Measurements from ENCODE around the gene ESYT1. TPM values are rescaled to one million over a fixed set of nuclear protein-coding genes. Genes with fewer than 3 reads are reported as not detected.

ESYT1 gene
- total RNA-seq, 1 experiment from 2014 or later, result 111 TPM

DNA sequence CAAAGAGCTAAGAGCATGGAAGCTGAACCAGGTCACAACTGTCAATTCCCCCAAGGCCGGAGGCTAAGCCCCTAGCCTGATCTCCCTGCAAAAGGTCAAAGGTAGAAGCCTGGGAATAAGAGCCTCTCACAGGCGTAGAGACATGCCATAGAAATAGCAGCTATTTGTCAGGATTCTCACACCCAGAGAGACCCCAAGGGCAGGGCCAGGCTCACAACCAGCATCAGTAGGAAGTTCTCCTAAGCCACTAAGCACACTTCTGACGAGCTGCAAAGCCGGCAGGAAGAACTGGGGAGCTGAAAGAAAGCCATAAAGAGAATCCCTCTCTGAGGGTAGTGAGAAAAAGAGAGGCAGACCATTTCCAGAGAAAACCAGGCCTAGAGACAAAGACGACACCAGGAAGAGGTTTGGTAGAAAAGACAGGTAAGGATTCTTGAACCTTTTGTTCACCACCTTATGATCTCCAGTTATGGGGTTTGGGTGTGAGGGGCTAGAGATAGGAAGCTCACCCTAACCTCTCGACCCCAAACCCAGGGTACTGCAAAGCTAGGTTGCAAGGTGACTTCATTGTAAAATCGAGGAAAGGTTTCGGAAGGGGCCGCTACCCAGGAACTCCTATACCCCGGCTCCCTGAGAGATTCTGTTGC is 60.2 kb downstream of the ESYT1 start:
- Histone ChIP-seq H3K4me1 (ENCODE audit: insufficient read depth, low read length) (peaks cover 8% of the 10 kb centered on the region), H2BK20ac (ENCODE audit: low read depth, low read length, poor library complexity, severe bottlenecking) (no peak overlapping the region), H3T11ph (ENCODE audit: low read length) (no peak overlapping the region), H3K18ac (ENCODE audit: insufficient read length, low read depth, low read length) (no peak overlapping the region), H3K4ac (ENCODE audit: low read depth, low read length) (no peak overlapping the region), H4K5ac (ENCODE audit: insufficient read length, low read depth, low read length) (no peak overlapping the region), H3K23me2 (ENCODE audit: insufficient read length, low read depth, low read length, poor library complexity, severe bottlenecking) (peaks cover 12% of the 10 kb centered on the region), H4K91ac (ENCODE audit: insufficient read length, low read depth, low read length) (no peak overlapping the region), H2AK5ac (ENCODE audit: insufficient read length, low read length) (no peak overlapping the region), H2BK120ac (ENCODE audit: low read depth, low read length, poor library complexity, severe bottlenecking) (no peak overlapping the region), H2BK12ac (ENCODE audit: insufficient read length, low read depth, low read length) (no peak overlapping the region), H3K56ac (ENCODE audit: insufficient read length, low read depth, low read length) (no peak overlapping the region), H3K9ac (ENCODE audit: extremely low read depth, insufficient read length, low read length) (peak overlapping the region; percentile 56), H3K23ac (ENCODE audit: insufficient read length, low read depth, low read length) (no peak overlapping the region), H3K27ac (ENCODE audit: insufficient read length, low read depth, low read length) (no peak overlapping the region), H2BK15ac (ENCODE audit: low read depth, low read length) (no peak overlapping the region), H3K4me2 (ENCODE audit: insufficient read depth, insufficient read length, low read length) (peak overlapping the region; percentile 79), H4K8ac (replicated peaks; ENCODE audit: insufficient read length, low read depth, low read length) (no peak overlapping the region), H3K14ac (ENCODE audit: insufficient read depth, low read length) (no peak overlapping the region), H2BK5ac (ENCODE audit: insufficient read length, low read length) (no peak overlapping the region), H3K79me2 (ENCODE audit: insufficient read depth, low read length) (peaks cover 8% of the 10 kb centered on the region; the same call in 1 of the 2 replicates), H2AFZ (ENCODE audit: low read length) (no peak overlapping the region), H3K79me1 (ENCODE audit: insufficient read depth, low read depth, low read length, poor library complexity, severe bottlenecking) (peaks cover 6% of the 10 kb centered on the region), H4K20me1 (ENCODE audit: control insufficient read depth, insufficient read depth, insufficient read length) (no peaks in the 10 kb centered on the region), H3K9me3 (ENCODE audit: control insufficient read depth, low read depth, low read length) (no peaks in the 10 kb centered on the region), H3K27me3 (ENCODE audit: insufficient read depth, low read length) (no peaks in the 10 kb centered on the region)
- peaks cover 3% of the 10 kb centered on the region; the same call in 1 of the 2 replicates for H3K27me3 Mint-ChIP-seq (ENCODE audit: low read depth)
- DNase-seq, result no peak
- WGBS (ENCODE audit: extremely low coverage, insufficient read length, low lambda C conversion rate), result no CpG with 5 or more reads among the region's 10 CpGs
- peak overlapping the region; percentile 91 to 98 for H3K4me3 Mint-ChIP-seq
- H3K9me3 Mint-ChIP-seq, result 0 out of 5 replicates have a peak, but pooled peaks cover 0 to 3% of the 10 kb centered on the region in 2 experiments
- TF ChIP-seq, protein P1, sequence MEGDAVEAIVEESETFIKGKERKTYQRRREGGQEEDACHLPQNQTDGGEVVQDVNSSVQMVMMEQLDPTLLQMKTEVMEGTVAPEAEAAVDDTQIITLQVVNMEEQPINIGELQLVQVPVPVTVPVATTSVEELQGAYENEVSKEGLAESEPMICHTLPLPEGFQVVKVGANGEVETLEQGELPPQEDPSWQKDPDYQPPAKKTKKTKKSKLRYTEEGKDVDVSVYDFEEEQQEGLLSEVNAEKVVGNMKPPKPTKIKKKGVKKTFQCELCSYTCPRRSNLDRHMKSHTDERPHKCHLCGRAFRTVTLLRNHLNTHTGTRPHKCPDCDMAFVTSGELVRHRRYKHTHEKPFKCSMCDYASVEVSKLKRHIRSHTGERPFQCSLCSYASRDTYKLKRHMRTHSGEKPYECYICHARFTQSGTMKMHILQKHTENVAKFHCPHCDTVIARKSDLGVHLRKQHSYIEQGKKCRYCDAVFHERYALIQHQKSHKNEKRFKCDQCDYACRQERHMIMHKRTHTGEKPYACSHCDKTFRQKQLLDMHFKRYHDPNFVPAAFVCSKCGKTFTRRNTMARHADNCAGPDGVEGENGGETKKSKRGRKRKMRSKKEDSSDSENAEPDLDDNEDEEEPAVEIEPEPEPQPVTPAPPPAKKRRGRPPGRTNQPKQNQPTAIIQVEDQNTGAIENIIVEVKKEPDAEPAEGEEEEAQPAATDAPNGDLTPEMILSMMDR (conservative IDR thresholded peaks at IDR 0.05), result no peak
- H3K4me1 Mint-ChIP-seq, result peaks cover 21 to 23% of the 10 kb centered on the region in 2 experiments
- peaks cover 34 to 52% (median 45%) of the 10 kb centered on the region in 3 experiments; a peak in 6 of 7 replicates for H3K36me3 Mint-ChIP-seq (ENCODE audit: insufficient read depth in 1 of 3, low read depth in 3 of 3)
- peak overlapping the region; percentile 82 to 97 (median 94) for H3K27ac Mint-ChIP-seq
